Neural cell (in vitro differentiated cells): ENCODE data around the gene ARSI. TPM values are rescaled to one million over a fixed set of nuclear protein-coding genes. Genes with fewer than 3 reads are reported as not detected.

Experiments
- H2AFZ ChIP-seq: fragments of 200-600, 300-800 bp; sonication (generic), shearing (Covaris generic); 2 replicates; pipeline ENCODE4 v1.6.0; 2014; ENCODE audit warnings: low read depth, mild to moderate bottlenecking, antibody characterized with exemption, low read length, moderate library complexity
- H3F3A ChIP-seq: fragments of 200-600 bp; shearing (Covaris generic); 2 replicates; pipeline ENCODE4 v1.6.1; 2016; ENCODE audit warnings: mild to moderate bottlenecking, moderate library complexity, mixed read lengths, antibody characterized with exemption, low read length; ENCODE audit not compliant: insufficient read depth, poor library complexity, severe bottlenecking
- H3K27ac ChIP-seq: fragments of 200-600, 300-800 bp; sonication (generic), shearing (Covaris generic); 2 replicates; pipeline ENCODE4 v1.5.1; 2014; ENCODE audit warnings: mild to moderate bottlenecking, low read length, moderate library complexity
- H3K27me3 ChIP-seq: fragments of 300-800, 200-600 bp; sonication (generic), shearing (Covaris generic); 2 replicates; pipeline ENCODE4 v1.6.0; 2014; ENCODE audit warnings: mild to moderate bottlenecking, low read depth, low read length, moderate library complexity; ENCODE audit not compliant: insufficient read depth
- H3K36me3 ChIP-seq: fragments of 300-800, 200-600 bp; sonication (generic), shearing (Covaris generic); 2 replicates; pipeline ENCODE4 v1.5.1; 2014; ENCODE audit warnings: mild to moderate bottlenecking, antibody characterized with exemption, low read length, moderate library complexity; ENCODE audit not compliant: insufficient read depth
- H3K4me2 ChIP-seq: fragments of 300-800, 200-600 bp; sonication (generic), shearing (Covaris generic); 2 replicates; pipeline ENCODE4 v1.6.0; 2014; ENCODE audit warnings: mild to moderate bottlenecking, low read length
- H3K4me3 ChIP-seq: fragments of 300-800, 200-600 bp; sonication (generic), shearing (Covaris generic); 2 replicates; pipeline ENCODE4 v1.5.1; 2014; ENCODE audit warnings: mild to moderate bottlenecking, low read length, moderate library complexity
- H3K79me2 ChIP-seq: fragments of 200-600 bp; shearing (Covaris generic); replicated peaks from 2 replicates; pipeline ENCODE4 v1.6.0; 2014; ENCODE audit warnings: mild to moderate bottlenecking, low read length, moderate library complexity; ENCODE audit not compliant: insufficient read depth
- H3K9ac ChIP-seq: fragments of 300-800, 200-600 bp; sonication (generic), shearing (Covaris generic); 2 replicates; pipeline ENCODE4 v1.6.1; 2016; ENCODE audit warnings: mild to moderate bottlenecking, low read length, mixed read lengths
- H3K9me2 ChIP-seq: fragments of 200-600 bp; shearing (Covaris generic); 2 replicates; pipeline ENCODE4 v1.6.1; 2016; ENCODE audit warnings: mild to moderate bottlenecking, low read length, mixed read lengths; ENCODE audit not compliant: insufficient read depth
- H3K9me3 ChIP-seq: fragments of 200-600, 300-800 bp; sonication (generic), shearing (Covaris generic); 2 replicates; pipeline ENCODE4 v1.6.1; 2016; ENCODE audit warnings: mild to moderate bottlenecking, mixed run types, low read length, moderate library complexity, mixed read lengths
- H4K20me1 ChIP-seq: fragments of 200-600 bp; shearing (Covaris generic); 2 replicates; pipeline ENCODE4 v1.6.1; 2016; ENCODE audit warnings: mild to moderate bottlenecking, mixed run types; ENCODE audit not compliant: insufficient read depth
- CTCF ChIP-seq: fragments of 450-650 bp; IDR thresholded peaks from 2 replicates; pipeline ENCODE4 v1.5.1; 2014; ENCODE audit warnings: antibody characterized with exemption, mild to moderate bottlenecking, moderate library complexity; ENCODE audit not compliant: poor library complexity, severe bottlenecking
- EP300 ChIP-seq: fragments of 450-650 bp; conservative IDR thresholded peaks from 2 replicates; pipeline ENCODE4 v1.6.1; 2014; ENCODE audit warnings: antibody characterized with exemption, mild to moderate bottlenecking, moderate library complexity; ENCODE audit not compliant: poor library complexity, severe bottlenecking
- EZH2 ChIP-seq: fragments of 200-600, 300-800 bp; shearing (Covaris generic), sonication (generic); IDR thresholded peaks from 2 replicates; pipeline ENCODE4 v1.6.1; 2014; ENCODE audit warnings: antibody characterized with exemption, low read length, borderline replicate concordance, mild to moderate bottlenecking; ENCODE audit not compliant: insufficient read depth, poor library complexity, severe bottlenecking
- MXI1 ChIP-seq: fragments of 450-650 bp; conservative IDR thresholded peaks from 2 replicates; pipeline ENCODE4 v1.6.1; 2014; ENCODE audit warnings: antibody characterized with exemption, mild to moderate bottlenecking; ENCODE audit not compliant: poor library complexity, severe bottlenecking
- POLR2AphosphoS5 ChIP-seq: IDR thresholded peaks from 2 replicates; pipeline ENCODE4 v1.6.1; 2012
- RAD21 ChIP-seq: fragments of 450-650 bp; conservative IDR thresholded peaks from 2 replicates; pipeline ENCODE4 v1.6.1; 2014; ENCODE audit warnings: antibody characterized with exemption, mild to moderate bottlenecking, moderate library complexity
- REST ChIP-seq: IDR thresholded peaks from 2 replicates; pipeline ENCODE4 v1.6.1; 2012; ENCODE audit warnings: borderline replicate concordance
- SMC3 ChIP-seq: fragments of 450-650 bp; conservative IDR thresholded peaks from 2 replicates; pipeline ENCODE4 v1.6.1; 2014; ENCODE audit warnings: antibody characterized with exemption, mild to moderate bottlenecking, moderate library complexity; ENCODE audit not compliant: poor library complexity
- TAF1 ChIP-seq: IDR thresholded peaks from 2 replicates; pipeline ENCODE4 v1.6.1; 2012; ENCODE audit warnings: low read depth
- polyA plus RNA-seq: library from polyadenylated mRNA; depleted of rRNA; stranded (reverse); fragments of >200 nt; gene quantifications from 2 replicates; pipeline ENCODE4 v1.2.3, GENCODE V29; 2014

The ARSI gene
- polyA plus RNA-seq, 1 donor from 2014 or later, result not detected

- Histone ChIP-seq H2AFZ (no peak overlapping the region), H3K9me2 (no peaks in the 10 kb centered on the region), H3K4me3 (no peak overlapping the region), H3K36me3 (no peaks in the 10 kb centered on the region), H4K20me1 (no peaks in the 10 kb centered on the region), H3F3A (no peaks in the 10 kb centered on the region), H3K27ac (no peak overlapping the region), H3K27me3 (peaks cover 29% of the 10 kb centered on the region), H3K4me2 (no peak overlapping the region), H3K9me3 (no peaks in the 10 kb centered on the region), H3K9ac (no peak overlapping the region), H3K79me2 (no peaks in the 10 kb centered on the region)
- TF ChIP-seq SMC3 (no peak), EP300 (no peak), REST (no peak), RAD21 (no peak), EZH2 (no peak), POLR2AphosphoS5 (no peak), MXI1 (no peak), CTCF (no peak), TAF1 (no peak)
Observed at GRCh38 chr5:150301901-150302300, 804 bp downstream of the ARSI start.

- H3K36me3 ChIP-seq, result no peaks in the 10 kb centered on the region
- no peaks in the 10 kb centered on the region for H4K20me1 ChIP-seq
- no peak overlapping the region for H2AFZ ChIP-seq
- H3K9me2 ChIP-seq, result no peaks in the 10 kb centered on the region
- H3F3A ChIP-seq, result no peaks in the 10 kb centered on the region
- peaks cover 29% of the 10 kb centered on the region for H3K27me3 ChIP-seq
- no peak overlapping the region for H3K4me2 ChIP-seq
- H3K9me3 ChIP-seq, result no peaks in the 10 kb centered on the region
- no peaks in the 10 kb centered on the region for H3K79me2 ChIP-seq
- TF ChIP-seq CTCF, result no peak
- no peak for TF ChIP-seq REST
- no peak for TF ChIP-seq TAF1
- no peak for TF ChIP-seq POLR2AphosphoS5
- TF ChIP-seq RAD21, result no peak
- TF ChIP-seq SMC3, result no peak
- TF ChIP-seq EZH2, result no peak
- TF ChIP-seq EP300, result no peak
- TF ChIP-seq MXI1, result no peak
- no peak overlapping the region for H3K9ac ChIP-seq
- no peak overlapping the region for H3K27ac ChIP-seq
- no peak overlapping the region for H3K4me3 ChIP-seq
Observed at GRCh38 chr5:150301170-150301505, 1.6 kb downstream of the ARSI start.
